ENCODE measurements around the gene PHYHIPL.

DNA sequence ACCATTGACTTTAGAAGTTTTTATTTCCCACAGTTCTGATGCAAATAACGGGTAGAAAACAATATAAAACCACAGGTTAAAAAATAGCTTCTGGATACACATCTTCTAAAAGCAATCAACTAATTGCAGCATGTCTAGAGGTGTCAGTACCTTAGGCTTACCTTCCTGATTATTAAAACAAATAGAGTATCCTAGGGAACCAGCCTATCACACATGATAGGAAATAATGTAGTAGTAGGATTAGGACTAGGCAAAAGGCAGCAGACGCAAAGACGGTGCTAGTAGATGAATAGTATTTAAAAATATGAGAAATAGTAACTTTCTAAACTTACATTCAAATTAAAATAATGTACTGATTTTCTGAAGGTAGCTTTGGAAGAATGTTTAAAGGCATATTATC lies 41.7 kb upstream of the PHYHIPL start:
- TF ChIP-seq CTCF (IDR thresholded peaks at IDR 0.05; ENCODE audit: insufficient read depth, low read depth, low read length) (no peak), EZH2 (IDR thresholded peaks at IDR 0.05; ENCODE audit: insufficient read depth, low read length) (no peak)
